Stimulated activated CD8-positive, alpha-beta memory T cell treated with anti-CD3 and anti-CD28 coated beads, Interleukin-15, amount 100 ng/mL, for 48 hours (primary cell): Measurements from ENCODE around the gene MEX3B.

ENCODE experiments used
- DNase-seq, 2 donors: peaks; one replicate each; pipeline ENCODE4 v3.0.0-alpha.2; 2020; ENCODE audit warnings: low read depth in 2 of 2

Gene MEX3B

GRCh38 chr15:82045892-82046665, at the start of gene MEX3B:
TSS of gene MEX3B (minus strand) at chr15:82046018. CDS start at chr15:82045705, 313 bp downstream.
- DNase-seq: peak; percentile 88 to 92

- DNase-seq: no peak
Measured at GRCh38 chr15:82093774-82094211, 48.0 kb upstream of the MEX3B start.

DNA sequence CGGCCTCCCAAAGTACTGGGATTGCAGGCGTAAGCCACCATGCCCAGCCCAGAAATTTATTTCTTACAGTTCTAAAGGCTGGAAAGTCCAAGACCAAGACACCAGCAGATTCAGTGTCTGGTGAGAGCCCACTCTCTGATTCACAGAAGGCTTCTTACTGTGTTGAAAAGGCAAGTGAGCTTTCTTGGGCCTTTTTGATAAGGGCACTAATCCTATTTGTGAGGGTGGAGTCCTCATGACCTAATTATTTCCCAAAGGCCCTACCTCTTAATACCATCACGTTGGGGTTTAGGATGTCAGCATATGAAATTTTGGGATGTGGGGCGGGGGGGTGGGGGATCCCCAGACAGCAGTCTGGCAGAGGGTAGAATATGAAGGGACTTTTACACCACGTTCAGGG, 47.5 kb upstream of the MEX3B start:
- no peak for DNase-seq

- DNase-seq: no peak
Measured at GRCh38 chr15:82091636-82092140, 45.9 kb upstream of the MEX3B start.

- no peak for DNase-seq
Measured at GRCh38 chr15:82086243-82086995, 40.6 kb upstream of the MEX3B start.

DNA sequence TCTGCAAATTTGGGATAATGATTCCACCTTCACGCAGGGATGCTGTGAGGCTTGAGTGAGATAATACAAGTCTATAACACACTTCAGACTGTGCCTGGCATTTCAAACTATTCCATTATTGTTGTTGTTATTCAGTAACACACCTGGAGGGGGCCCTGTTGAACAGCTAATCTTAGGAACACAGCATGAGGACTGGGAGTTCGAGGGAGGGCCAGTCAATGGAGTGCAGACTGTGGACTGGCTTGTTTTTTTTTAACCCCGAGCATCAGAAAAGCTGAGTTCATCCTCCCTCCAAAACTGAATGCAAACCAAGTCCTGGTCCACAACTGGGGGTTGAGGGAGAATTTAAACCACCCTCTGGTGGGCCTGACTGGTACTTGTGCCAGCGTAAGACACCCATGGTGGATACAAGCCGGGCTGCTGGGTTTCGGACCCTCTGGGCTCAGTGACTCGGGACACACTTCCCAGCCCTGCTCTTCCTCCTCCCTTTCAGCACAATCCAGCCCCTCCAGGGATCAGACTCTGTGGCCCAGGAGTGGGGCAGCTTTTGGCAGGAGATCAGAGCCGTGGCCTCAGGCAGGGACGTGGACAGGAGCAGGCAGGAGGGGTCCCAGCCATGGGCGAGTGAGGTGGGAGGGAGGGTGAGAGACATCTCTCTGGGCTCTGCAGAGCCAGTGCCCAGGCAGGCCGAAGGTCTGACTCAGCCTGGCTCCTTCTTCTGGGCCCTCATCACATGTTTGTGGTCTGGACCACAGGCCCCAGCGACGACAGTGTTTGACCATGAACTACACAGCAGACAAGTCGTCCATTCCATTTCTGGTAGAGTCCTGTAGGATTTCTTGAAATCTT, 36.3 kb upstream of the MEX3B start:
- DNase-seq: no peak

DNA sequence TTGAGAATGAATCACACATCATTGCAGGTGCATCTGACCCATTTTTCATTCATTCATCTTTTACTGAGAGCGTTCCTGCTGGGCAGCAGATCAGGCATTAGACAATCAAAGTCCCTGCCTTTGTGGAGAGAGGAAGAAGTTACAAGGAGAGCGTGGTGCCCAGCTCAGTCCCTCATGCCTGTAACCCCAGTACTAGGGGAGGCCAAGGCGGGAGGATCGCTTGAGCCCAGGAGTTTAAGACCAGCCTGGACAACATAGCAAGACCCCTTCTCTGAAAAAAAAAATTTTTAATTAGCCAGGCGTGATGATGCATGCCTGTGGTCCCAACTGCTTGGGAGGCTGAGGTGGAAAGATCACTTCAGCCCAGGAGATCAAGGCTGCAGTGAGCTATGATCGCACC, 35.0 kb upstream of the MEX3B start:
- DNase-seq: no peak

- DNase-seq: no peak
Measured at GRCh38 chr15:82079736-82080135, 33.9 kb upstream of the MEX3B start.

GRCh38 chr15:82074610-82075009, 28.8 kb upstream of the MEX3B start:
- no peak for DNase-seq

GRCh38 chr15:82072926-82073537, 27.2 kb upstream of the MEX3B start:
- no peak for DNase-seq

DNA sequence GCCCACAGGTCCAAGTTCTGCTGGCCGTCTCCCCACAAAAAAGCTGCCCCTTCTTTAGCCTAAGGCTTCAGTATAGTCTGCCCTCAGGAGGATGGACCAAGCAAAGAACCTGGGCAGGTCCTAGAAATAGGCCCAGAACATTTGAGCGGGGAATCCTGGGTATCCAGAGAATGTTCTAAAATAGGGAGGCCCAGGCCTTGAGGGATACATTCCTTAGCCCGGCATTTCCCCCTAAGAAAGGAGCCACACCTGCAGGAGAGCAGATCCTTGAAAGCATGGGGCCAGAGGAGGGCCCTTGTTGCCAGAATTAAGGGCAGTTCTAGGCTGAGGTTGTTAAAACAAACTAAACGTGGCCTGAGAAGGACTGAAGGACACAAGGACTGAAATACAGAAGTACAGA, 20.6 kb upstream of the MEX3B start:
- no peak for DNase-seq

DNA sequence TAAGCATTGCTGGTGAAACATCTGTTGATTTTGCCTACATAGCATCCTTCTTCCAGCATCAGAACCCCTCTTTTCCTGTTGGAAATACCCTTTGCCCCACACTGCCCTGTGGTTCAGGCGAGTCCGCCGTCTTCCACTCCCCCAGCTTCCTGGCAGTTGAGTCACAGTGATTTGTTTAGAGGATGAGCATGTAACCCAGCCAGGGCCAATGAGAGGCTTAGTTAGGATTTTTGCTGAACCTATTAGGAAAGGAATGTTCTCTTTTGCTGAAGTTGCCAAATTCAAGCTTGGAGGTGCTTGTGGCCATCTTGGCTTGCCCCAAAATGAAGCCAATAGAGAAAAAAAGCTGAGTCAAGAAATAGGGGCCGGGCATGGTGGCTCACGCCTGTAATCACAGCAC, 19.0 kb upstream of the MEX3B start:
- no peak for DNase-seq

GRCh38 chr15:82062479-82063454, 16.9 kb upstream of the MEX3B start:
- DNase-seq: no peak

DNA sequence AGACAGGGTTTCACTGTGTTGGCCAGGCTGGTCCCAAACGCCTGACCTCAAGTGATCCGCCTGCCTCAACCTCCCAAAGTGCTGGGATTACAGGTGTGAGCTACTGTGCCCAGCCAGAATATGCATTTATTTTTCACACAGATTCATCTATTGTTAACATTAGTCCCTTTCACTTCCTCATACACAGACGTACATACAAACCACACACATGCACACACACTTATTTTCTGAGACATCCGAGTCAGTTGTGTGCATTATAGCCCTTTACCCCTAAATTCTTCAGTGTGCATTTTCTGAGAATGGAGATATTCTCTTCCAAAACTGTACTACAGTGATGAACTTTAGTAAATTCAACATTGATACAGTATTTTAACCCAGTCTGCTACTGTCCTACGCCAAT, 15.0 kb upstream of the MEX3B start:
- no peak for DNase-seq

- no peak for DNase-seq
Measured at GRCh38 chr15:82058517-82059204, 12.8 kb upstream of the MEX3B start.

- DNase-seq: no peak
Measured at GRCh38 chr15:82058026-82058425, 12.2 kb upstream of the MEX3B start.

- DNase-seq: no peak
Measured at GRCh38 chr15:82056958-82057823, 11.4 kb upstream of the MEX3B start.

- no peak for DNase-seq
Measured at GRCh38 chr15:82052751-82053150, 6.9 kb upstream of the MEX3B start.

- no peak for DNase-seq
Measured at GRCh38 chr15:82051664-82052063, 5.8 kb upstream of the MEX3B start.
